GM19035 (cell line): ENCODE data around the gene FGF18.
"Not testable (repeated sequence)": the region's sequence is repeated elsewhere in the genome, so short reads cannot be mapped to it uniquely, and the experiment has no call there.

Experiments used
- ATAC-seq: cut with Tn5 transposase; IDR thresholded peaks from one replicate; pipeline ENCODE4 v1.9.1; 2021; ENCODE audit not compliant: unreplicated experiment

Gene FGF18

GRCh38 chr5:171495122-171495700 is 75.8 kb downstream of the FGF18 start:
- no peak for ATAC-seq

GRCh38 chr5:171496456-171496855 is 77.0 kb downstream of the FGF18 start:
- no peak for ATAC-seq

- ATAC-seq: not testable (repeated sequence)
These were observed 78.0 kb downstream of the FGF18 start for GRCh38 chr5:171497494-171497893.

- no peak for ATAC-seq
These were observed 78.7 kb downstream of the FGF18 start for GRCh38 chr5:171498166-171498565.

- no peak for ATAC-seq
These were observed 80.2 kb downstream of the FGF18 start for GRCh38 chr5:171499611-171500010.

GRCh38 chr5:171505473-171506043 is 86.1 kb downstream of the FGF18 start:
- ATAC-seq: no peak

GRCh38 chr5:171506951-171507350 is 87.5 kb downstream of the FGF18 start:
- ATAC-seq: no peak
